ENCODE measurements around the gene PDPK1.
A peak's percentile ranks its signal among the peaks of the same experiment; 100 is the strongest.
"Not testable (repeated sequence)": the region's sequence is repeated elsewhere in the genome, so short reads cannot be mapped to it uniquely, and the experiment has no call there.

Gene PDPK1

DNA sequence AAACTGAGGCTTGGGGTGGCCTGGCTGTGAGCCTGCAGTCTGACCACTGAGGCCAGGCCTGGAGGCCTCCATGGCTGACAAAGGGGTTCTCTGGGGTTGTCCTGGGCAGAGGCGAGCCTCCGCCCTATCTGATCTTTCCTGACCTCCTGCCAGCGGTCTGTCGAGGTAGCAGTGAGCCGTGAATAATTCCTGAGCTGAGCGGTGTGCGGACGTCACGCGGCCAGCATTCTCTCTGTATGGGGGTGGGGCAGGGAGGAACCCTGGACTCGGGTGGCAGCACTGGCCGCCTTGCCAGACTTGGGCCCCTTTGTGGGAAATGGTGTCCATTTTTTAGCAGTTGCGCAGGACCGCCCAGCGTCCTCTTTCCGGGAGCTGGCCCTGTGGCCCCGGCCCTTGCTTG is 74.1 kb downstream of the PDPK1 start:
- not testable (repeated sequence) for DNase-seq (ENCODE audit: low spot score)

DNA sequence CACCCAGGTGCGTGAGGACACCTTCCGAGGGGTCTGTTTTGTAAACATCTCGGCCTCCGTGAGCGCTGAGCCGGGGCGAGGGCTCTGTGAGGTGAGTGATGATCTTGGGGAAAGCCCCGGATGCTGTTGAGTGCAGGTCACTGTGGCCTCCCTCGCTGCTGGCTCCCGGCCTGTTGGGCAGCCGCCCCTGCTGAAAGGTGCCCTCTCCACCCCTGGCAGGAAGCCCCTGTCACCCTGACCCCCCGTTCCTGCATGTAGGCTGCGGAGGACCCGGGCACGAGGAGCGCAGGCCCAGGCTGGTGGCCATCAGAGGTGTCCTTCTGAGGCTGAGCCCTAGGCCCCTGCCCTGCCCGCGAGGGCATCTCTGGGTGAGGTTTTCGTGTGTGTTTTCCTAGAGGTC is 75.4 kb downstream of the PDPK1 start:
- not testable (repeated sequence) for DNase-seq (ENCODE audit: low spot score)

DNA sequence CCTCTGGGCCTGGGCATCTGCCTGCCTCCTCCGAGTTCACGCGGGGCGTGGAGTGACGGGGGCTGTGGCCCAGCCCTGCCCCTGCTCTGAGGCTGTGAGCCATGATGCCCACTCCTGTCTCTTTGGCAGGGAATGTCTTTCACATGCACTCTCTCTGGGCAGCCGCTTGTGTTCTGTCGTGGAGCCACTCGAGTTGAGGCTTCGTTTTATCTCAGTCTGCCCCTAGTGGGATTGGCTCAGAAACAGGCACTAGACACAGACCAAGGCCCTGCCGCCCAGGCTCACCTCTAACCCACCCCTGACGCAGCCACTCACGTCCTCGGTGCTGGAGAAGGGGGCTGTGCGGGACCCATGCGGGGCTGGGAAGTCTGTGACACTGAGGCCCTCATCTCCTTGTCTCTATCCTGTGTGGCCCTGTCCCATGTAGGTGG is 77.0 kb downstream of the PDPK1 start:
- DNase-seq (ENCODE audit: low spot score) = no peak

DNA sequence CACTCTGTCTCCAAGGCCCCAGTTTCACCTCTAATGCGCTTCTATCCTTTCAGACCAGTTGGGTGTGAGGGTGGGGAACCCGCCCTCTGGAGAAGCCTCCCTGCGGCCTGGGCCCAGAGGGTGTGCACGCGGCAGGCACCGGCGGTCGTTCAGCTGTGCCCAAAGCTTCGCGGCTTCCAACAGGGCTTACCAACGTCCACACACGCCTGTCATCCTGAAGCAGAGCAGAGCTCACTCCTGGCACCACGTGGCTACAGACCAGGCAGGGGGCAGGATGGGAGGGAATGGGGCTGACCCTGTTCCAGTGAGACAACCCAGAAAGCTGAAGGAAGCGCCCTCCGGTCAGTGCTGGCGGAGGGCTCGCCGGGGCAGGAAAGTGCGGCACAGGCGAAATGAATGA is 81.1 kb downstream of the PDPK1 start:
- DNase-seq (ENCODE audit: low spot score) = not testable (repeated sequence)

DNA sequence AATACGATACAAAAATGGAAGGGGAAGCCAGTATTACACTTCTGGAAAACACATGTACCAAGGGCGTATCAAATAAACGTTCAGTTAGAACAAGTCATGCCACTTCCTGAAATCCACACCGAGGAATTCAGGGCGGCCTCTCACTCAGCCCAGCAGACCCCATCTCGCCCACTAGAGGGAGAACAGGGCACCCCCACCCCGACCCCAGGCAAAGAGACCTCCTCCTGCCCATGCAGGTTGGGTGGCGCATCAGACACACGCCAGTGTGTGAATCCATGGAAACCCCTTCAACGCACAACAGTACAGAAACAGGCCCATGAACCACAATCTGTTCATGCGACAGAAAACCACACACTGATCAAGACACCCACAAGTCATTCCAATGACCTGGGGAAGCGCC is 81.8 kb downstream of the PDPK1 start:
- DNase-seq (ENCODE audit: low spot score) = not testable (repeated sequence)

DNA sequence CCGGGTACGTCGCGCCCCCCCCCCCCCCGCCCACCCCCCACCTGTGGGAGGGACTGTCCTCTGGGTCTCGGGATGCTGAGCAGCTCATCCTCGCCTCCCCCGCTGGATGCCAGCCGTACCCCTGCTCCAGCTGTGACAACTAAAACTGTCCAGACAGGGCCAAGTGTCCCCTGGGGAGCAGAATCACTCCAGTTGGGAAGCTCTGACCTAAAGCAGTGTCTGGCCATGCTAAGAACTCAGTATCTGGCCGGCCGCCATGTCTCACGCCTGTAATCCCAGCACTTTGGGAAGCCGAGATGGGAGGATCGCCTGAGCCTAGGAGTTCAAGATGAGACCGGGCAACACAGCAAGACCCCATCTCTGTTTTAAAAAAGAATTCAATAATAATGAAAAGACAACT is 83.0 kb downstream of the PDPK1 start:
- DNase-seq (ENCODE audit: low spot score) = not testable (repeated sequence)

DNA sequence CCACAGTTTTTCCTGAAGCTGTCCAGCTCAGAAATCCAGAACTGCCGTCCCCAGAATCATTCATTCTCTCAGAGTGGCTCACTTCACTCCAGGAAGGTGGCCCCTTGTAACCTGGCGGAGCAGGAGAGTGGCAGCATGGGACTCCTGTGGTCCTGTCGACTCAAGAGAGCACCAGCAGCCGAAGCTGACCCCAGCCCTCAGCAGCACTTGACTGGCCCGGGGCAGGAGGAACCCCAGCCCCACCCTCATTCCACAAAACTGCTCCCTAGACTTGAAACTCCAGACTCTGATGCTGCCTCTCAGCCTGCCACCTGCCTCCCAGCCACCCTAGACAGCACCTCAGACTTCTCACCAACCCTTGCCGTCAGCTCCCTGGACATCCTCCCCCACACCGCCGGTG is 83.6 kb downstream of the PDPK1 start:
- not testable (repeated sequence) for DNase-seq (ENCODE audit: low spot score)

DNA sequence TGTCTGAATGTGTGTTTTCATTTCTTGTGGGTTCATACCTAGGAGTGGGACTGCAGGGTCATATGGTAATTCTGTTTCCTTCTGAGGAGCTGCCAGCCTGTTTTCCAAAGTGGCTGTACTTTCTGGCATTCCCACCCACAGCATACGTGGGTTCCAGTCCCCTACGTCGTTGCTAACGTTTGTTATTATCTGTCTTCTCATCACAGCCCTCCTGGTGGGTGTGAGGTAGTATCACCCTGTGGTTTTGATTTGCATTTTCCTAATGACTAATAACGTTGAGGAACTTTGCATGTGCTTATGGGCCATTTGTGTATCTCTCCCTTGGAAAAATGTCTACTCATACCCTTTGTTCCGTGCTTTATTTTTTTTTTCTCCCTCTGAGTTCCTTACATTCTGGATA is 89.3 kb downstream of the PDPK1 start:
- not testable (repeated sequence) for DNase-seq (ENCODE audit: low spot score)

DNA sequence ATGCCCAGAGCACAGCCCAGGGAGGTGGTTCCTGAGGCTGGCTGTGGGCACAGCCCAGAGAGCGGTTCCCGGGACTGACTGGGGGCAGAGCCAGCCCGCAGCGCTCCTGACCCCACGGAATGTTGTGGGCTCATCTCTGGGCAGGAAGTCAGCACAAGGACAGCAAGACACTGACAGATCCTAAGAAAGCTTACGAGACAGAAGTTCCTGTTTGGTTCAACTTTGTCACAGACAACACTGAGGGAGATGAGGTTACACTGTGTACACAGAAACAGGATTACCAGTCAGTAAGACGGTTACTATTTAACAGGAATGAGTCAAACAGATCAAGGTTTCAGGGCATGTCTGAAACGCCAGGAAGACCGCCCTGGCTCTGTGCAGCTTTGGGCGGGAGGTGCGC is 93.4 kb downstream of the PDPK1 start:
- not testable (repeated sequence) for DNase-seq (ENCODE audit: low spot score)

DNA sequence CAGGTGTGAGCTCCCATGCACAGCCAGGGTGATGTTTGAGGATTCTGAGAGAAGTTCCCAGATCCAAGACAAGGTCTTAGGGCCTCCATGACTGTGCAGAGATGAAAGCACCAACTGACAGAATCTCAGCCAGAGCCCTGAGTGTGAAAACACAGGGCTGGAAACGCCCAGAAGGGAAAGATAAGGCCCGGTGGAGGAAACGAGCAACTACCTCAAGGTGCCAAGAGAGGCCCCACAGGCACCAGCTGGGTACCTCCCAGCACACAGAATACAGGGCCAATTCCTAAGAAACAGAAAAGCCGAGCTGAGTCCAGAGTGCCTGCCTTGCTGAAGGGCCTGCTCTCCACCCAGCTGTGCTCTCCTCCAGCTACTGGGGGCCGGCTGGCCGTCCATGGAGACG is 94.5 kb downstream of the PDPK1 start:
- DNase-seq (ENCODE audit: low spot score) = not testable (repeated sequence)

DNA sequence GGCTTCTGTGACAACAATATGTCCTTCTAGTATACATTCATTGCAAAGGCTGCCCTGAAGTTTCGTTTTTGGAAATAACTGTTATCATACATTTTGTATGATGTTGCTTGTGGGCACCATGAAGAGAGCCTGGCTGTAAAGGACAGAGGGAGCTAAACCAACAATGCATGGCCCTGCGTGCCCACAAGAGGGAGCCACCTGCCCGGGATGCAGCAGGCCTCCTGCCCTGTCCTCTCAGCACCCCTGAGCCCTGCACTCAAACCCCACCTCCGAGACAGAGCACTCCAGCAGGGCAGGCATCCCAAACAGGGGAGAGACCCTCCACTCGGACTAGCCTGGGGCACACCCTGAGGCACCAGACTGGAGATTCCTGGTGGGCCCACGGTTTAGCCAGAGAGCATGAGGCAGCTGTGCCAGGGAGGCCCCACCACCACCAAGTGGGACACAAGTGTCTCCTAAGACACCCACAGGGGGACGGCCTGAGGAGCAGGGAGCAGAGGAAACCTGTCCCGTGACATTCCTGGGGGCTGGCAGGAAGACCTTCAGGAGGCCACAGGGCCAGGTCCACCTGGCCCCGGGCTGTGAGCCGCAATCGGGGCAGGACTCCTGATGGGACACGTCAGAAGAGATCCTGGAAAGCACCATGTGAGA is 101.4 kb downstream of the PDPK1 start:
- peak; percentile 49 for DNase-seq (ENCODE audit: low spot score)

DNA sequence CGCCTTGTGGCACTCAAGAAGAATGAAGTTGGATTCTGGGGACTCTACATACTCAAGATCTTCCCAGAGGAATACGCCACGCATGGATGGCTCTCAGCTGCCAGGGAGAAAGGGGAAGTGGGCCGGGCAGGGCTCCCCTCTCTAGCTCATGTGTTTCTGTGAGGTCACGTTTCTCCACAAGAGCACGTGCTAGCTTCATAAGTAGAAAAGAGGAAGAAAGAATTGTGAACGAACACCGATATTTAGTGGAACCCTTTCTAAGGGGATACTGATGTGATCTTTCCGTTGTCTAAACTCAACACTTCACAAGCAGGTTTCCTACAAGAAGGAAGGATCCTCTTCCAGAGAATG is 101.9 kb downstream of the PDPK1 start:
- not testable (repeated sequence) for DNase-seq (ENCODE audit: low spot score)

DNA sequence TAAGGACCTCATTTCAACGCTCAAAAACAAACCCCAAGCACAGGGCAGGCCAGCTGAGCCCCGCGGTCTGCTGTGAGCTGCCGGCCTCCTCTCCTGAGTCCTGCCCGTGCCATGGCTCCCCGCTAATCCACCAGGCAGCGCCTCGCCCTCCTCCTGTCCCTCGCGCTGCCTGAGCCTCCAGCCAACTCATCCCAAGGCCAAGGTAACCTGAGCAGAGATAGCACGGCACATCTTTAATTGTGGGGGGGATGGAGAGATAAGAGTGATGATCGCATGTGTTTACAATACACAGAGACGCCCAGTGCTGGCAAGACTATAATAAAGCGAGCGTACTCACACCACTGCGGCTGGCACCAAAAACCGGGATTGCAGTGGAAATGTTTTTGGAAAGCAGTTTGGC is 104.7 kb downstream of the PDPK1 start:
- not testable (repeated sequence) for DNase-seq (ENCODE audit: low spot score)

DNA sequence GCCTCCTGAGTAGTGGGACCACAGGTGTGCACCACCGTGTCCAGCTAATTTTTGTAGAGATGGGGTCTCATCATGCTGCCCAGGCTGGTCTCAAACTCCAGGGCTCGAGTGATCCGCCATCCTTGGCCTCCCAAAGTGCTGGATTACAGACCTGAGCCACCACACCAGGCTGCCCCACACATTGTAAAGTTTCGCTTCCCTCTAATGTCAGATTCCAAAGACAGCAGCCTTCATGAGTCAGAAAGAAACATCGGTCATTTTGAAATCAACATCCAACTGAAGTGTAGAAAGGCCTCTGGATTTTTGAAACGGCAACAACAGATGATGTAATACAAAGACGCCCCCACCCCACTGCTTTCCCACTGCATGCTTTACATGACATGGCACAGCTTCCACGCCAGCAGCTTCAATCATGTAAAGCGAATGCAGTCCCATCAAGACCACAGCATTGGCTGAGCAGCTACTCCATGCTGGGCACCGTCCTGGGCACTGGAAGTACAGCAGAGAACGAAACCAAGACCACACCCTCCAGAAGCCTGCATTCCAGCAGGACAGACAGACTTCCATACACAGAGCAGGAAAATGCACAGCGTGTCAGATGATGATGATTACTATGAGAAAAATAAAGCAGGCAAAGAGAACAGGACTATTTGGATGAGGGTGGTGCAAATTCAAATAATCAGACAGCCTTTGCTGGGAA is 107.1 kb downstream of the PDPK1 start:
- DNase-seq (ENCODE audit: low spot score) = not testable (repeated sequence)

DNA sequence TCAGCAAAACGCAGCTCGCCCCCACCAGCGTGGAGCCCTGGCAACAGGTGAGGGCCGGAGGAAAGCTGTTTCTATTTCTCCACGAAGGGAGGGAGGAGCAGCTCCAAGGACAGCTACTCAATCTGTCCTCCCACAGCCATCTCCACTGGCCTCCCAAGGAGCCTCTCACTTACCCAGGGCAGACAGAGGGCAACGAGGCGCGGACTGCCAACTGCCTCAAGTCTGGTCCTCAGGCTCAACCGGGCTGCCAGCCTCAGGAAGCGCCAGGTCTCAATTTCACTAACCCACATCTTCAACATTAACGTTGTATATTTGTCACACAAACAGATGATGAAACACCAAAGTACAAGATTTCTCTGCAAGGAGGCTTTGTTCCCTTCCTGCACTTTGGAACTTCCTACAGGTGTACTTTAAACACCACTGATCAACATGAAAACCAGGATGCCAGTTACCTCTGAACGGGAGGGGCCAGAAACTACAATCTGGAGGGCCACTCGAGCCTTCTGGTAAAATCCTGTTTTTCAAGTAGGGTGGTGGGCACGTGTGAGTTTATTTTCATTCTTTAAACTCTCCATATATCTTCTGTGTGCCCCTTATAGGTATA is 113.5 kb downstream of the PDPK1 start:
- not testable (repeated sequence) for DNase-seq (ENCODE audit: low spot score)

Measured in CD4-positive, alpha-beta T cell treated with Interleukin-15 for 4 hours (primary cell).